ENCODE results near the gene TBX4. TPM values are rescaled to one million over a fixed set of nuclear protein-coding genes. Genes with fewer than 3 reads are reported as not detected.

Gene TBX4
- total RNA-seq, 1 experiment from 2014 or later: not detected

DNA sequence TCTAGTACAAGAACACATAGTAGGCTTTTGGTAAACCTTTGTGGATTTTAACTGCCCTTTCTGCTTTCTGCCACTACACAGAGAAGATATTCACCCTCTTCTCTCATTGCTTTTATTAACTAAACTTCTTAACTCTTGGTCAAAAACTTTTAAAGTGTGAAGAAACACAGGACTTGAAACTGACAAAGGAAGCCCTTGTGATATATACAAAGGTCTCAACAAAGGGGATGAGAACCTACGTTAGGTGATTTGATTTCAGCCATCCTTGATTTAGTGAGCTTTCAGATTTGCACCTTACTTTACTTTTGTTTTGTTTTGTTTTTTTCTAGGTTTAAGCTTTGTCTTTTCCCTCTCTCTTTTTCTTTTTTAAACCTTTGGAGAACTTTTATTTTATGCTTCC, 66.9 kb downstream of the TBX4 start:
- Histone ChIP-seq H3K79me2 (ENCODE audit: low read length) (no peaks in the 10 kb centered on the region), H3K9me3 (ENCODE audit: low read length) (no peaks in the 10 kb centered on the region), H3K4me3 (ENCODE audit: low read length) (no peak overlapping the region), H3K9ac (ENCODE audit: low read length) (no peak overlapping the region), H4K20me1 (ENCODE audit: low read length) (no peaks in the 10 kb centered on the region), H3K27ac (ENCODE audit: low read length) (no peak overlapping the region), H3K4me2 (ENCODE audit: low read length) (no peak overlapping the region), H3K27me3 (ENCODE audit: low read length) (no peaks in the 10 kb centered on the region), H3K4me1 (ENCODE audit: insufficient read depth, low read length) (no peaks in the 10 kb centered on the region), H3K9me2 (replicated peaks; ENCODE audit: low read length) (no peaks in the 10 kb centered on the region), H2AFZ (ENCODE audit: low read length) (no peak overlapping the region), H3F3A (ENCODE audit: low read length, unreplicated experiment) (no peaks in the 10 kb centered on the region), H3K36me3 (ENCODE audit: low read depth, low read length) (no peaks in the 10 kb centered on the region)
- TF ChIP-seq EZH2 (IDR thresholded peaks at IDR 0.05; ENCODE audit: low read length, unreplicated experiment) (no peak), EZH2phosphoT487 (IDR thresholded peaks at IDR 0.05; ENCODE audit: borderline replicate concordance, low read length) (no peak)
- TF ChIP-seq, protein P1, sequence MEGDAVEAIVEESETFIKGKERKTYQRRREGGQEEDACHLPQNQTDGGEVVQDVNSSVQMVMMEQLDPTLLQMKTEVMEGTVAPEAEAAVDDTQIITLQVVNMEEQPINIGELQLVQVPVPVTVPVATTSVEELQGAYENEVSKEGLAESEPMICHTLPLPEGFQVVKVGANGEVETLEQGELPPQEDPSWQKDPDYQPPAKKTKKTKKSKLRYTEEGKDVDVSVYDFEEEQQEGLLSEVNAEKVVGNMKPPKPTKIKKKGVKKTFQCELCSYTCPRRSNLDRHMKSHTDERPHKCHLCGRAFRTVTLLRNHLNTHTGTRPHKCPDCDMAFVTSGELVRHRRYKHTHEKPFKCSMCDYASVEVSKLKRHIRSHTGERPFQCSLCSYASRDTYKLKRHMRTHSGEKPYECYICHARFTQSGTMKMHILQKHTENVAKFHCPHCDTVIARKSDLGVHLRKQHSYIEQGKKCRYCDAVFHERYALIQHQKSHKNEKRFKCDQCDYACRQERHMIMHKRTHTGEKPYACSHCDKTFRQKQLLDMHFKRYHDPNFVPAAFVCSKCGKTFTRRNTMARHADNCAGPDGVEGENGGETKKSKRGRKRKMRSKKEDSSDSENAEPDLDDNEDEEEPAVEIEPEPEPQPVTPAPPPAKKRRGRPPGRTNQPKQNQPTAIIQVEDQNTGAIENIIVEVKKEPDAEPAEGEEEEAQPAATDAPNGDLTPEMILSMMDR (conservative IDR thresholded peaks at IDR 0.05; ENCODE audit: low read depth, low read length): no peak
- BruUV-seq (replicated peaks): no TSS peak
- no peak for ATAC-seq
- ChIA-PET CTCF (no interaction called here), POLR2A (ENCODE audit: unreplicated experiment) (interaction anchor here (0.7 kb wide), 1 partner anchor 547 kb away, joined by 3 read pairs; no protein-coding TSS in a partner anchor)
- intact Hi-C loops (cut with micrococcal nuclease): no loop called here
- DNase-seq: no peak

DNA sequence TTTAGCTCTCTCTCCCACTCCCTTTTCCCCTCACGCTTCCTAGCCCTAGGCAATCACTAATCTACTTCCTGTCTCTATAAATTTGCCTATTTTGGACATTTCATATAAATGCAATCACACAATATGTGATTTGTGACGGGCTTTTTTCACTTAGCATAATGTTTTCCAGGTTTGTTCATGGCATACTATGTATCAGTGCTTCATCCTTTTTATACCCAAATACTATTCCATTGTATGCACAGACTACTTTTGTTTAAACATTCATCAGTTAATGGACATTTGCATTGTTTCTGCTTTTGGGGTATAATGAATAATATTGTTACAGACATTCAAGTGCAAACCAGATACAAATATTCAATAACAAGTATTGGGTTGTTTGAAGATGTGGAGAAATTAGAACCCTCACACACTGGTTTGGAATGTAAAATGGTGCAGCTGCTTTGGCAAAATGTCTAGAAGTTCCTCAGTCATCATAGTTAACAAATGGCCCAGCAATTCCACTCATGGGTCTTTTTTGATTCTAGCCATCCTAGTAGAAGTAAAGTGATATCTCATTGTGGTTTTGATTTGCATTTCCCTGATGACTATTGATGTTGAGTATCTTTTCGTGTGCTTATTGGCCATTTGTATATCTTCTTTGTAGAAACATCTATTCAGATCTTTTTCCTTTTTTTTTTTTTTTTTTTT, 67.7 kb downstream of the TBX4 start:
- POLR2A ChIA-PET (ENCODE audit: unreplicated experiment): no interaction called here
- Histone ChIP-seq H3K27me3 (ENCODE audit: low read length) (no peaks in the 10 kb centered on the region), H3K4me2 (ENCODE audit: low read length) (no peak overlapping the region), H2AFZ (ENCODE audit: low read length) (no peak overlapping the region), H3F3A (ENCODE audit: low read length, unreplicated experiment) (no peaks in the 10 kb centered on the region), H3K79me2 (ENCODE audit: low read length) (no peaks in the 10 kb centered on the region), H3K9ac (ENCODE audit: low read length) (no peak overlapping the region), H3K9me2 (replicated peaks; ENCODE audit: low read length) (no peaks in the 10 kb centered on the region), H3K9me3 (ENCODE audit: low read length) (no peaks in the 10 kb centered on the region), H4K20me1 (ENCODE audit: low read length) (no peaks in the 10 kb centered on the region), H3K4me1 (ENCODE audit: insufficient read depth, low read length) (no peaks in the 10 kb centered on the region), H3K27ac (ENCODE audit: low read length) (no peak overlapping the region), H3K4me3 (ENCODE audit: low read length) (no peak overlapping the region), H3K36me3 (ENCODE audit: low read depth, low read length) (no peaks in the 10 kb centered on the region)
- TF ChIP-seq EZH2 (IDR thresholded peaks at IDR 0.05; ENCODE audit: low read length, unreplicated experiment) (no peak), EZH2phosphoT487 (IDR thresholded peaks at IDR 0.05; ENCODE audit: borderline replicate concordance, low read length) (no peak)
- TF ChIP-seq, protein P1 (conservative IDR thresholded peaks at IDR 0.05; ENCODE audit: low read depth, low read length): no peak
- CTCF ChIA-PET: no interaction called here
- no peak for DNase-seq
- no peak for ATAC-seq
- intact Hi-C loops (cut with micrococcal nuclease): no loop called here
- BruUV-seq (replicated peaks): no TSS peak

DNA sequence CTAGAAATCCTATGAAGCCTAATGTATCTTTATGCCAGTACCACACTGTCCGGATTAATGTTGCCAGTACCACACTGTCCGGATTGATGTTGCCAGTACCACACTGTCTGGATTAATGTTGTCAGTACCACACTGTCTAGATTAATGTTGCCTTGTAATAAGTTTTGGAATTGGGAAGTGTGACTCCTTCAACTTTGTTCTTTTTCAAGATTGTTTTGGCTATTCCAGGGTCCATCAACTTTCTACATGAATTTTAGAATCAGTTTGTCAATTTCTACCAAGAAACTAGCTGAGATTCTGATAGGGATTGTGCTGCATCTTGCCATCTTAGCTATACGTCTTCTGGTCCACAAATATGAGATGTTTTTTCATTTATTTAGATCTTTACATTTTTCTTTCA, 68.7 kb downstream of the TBX4 start:
- Histone ChIP-seq H3K4me2 (ENCODE audit: low read length) (no peak overlapping the region), H3K9ac (ENCODE audit: low read length) (no peak overlapping the region), H3K9me2 (replicated peaks; ENCODE audit: low read length) (no peaks in the 10 kb centered on the region), H3K4me3 (ENCODE audit: low read length) (no peak overlapping the region), H3K27ac (ENCODE audit: low read length) (no peak overlapping the region), H3K36me3 (ENCODE audit: low read depth, low read length) (no peaks in the 10 kb centered on the region), H3F3A (ENCODE audit: low read length, unreplicated experiment) (no peaks in the 10 kb centered on the region), H2AFZ (ENCODE audit: low read length) (no peak overlapping the region), H4K20me1 (ENCODE audit: low read length) (no peaks in the 10 kb centered on the region), H3K4me1 (ENCODE audit: insufficient read depth, low read length) (no peaks in the 10 kb centered on the region), H3K79me2 (ENCODE audit: low read length) (no peaks in the 10 kb centered on the region), H3K27me3 (ENCODE audit: low read length) (no peaks in the 10 kb centered on the region), H3K9me3 (ENCODE audit: low read length) (no peaks in the 10 kb centered on the region)
- ATAC-seq: no peak
- ChIA-PET CTCF (no interaction called here), POLR2A (ENCODE audit: unreplicated experiment) (no interaction called here)
- TF ChIP-seq EZH2 (IDR thresholded peaks at IDR 0.05; ENCODE audit: low read length, unreplicated experiment) (no peak), EZH2phosphoT487 (IDR thresholded peaks at IDR 0.05; ENCODE audit: borderline replicate concordance, low read length) (no peak)
- TF ChIP-seq, protein P1 (conservative IDR thresholded peaks at IDR 0.05; ENCODE audit: low read depth, low read length): no peak
- no TSS peak for BruUV-seq (replicated peaks)
- no peak for DNase-seq
- intact Hi-C loops (cut with micrococcal nuclease): no loop called here

All from PC-3 (cell line).